Retina (tissue), 1 donor: ENCODE data around the gene PPP2R2D.
"Not testable (repeated sequence)": the region's sequence is repeated elsewhere in the genome, so short reads cannot be mapped to it uniquely, and the experiment has no call there.

Experiments used
- DNase-seq: peaks from one replicate; pipeline ENCODE4 v3.0.0-alpha.2; 2016

PPP2R2D gene

DNA sequence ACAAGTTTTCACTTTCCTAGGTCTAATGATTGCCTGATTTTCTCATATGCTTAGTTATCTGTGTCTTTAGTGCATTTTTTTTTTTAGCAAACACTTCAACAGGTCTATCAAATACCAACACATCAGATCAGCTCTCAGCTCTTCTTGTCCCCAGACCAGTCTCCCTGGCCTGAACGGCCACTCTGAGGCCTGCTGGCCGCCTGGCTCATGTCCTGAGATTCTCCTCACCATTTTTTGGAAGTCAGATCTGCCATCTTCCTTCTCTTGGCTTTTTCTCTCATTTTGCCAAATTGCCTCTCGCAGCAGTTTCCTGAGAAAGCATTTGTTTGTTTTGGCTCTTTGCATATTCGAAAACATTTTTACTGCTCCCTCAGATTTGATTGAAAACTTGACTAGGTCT is 29.3 kb downstream of the PPP2R2D start:
- DNase-seq: no peak

DNA sequence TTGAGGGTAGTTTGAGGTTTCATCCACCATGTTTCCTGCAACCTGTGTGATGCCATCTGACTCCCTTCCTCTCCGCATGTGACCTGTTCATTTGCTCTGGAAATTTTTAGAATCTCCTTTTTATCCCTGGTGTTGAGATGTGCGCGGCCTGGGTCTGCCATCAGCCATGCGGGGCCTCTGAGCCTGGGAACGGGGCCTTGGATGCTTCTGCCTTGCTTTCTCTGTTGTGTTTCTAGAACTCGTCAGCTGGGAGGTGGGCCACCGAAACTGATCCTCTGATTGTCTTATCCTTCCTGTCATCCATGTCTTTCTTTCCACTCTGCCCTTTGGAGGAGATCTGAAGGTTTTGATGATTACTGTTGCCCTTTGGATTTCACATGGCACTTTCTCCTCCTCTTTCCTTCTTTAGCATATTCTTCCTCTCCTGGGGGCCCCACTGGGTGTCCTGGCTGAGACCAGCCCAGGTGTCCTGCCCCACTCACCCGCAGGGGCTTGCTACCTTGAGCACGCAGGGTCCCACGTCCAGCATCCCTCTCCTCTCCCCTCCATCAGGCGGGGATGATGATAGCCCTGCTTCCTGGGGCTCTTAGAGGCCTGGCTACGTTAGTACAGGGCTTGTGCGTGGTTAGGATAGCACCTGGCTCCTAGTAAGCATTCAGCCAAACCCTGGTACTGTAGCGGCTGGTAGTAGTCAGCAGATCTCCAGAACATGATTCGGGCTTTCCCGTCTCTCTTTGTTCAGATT is 29.9 kb downstream of the PPP2R2D start:
- DNase-seq: no peak

DNA sequence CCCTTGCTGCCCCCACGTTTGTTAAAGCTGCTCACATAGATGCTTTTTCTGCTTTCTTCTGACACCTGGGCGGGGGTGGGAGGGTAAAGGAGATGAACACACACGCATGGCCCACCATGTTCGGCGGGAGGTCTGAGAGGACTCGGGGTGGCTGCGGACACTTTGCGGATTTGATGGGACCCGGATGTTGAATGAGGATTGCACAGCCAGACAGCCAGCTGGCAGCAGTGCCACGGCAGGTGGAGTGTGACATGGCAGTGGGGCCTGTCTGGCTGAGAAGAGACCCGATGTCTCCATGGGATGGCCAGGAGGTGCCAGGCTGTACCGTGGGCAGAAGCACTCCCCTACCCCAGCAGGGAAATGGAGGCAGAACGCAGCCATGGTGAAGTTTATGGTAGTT is 31.2 kb downstream of the PPP2R2D start:
- no peak for DNase-seq

DNA sequence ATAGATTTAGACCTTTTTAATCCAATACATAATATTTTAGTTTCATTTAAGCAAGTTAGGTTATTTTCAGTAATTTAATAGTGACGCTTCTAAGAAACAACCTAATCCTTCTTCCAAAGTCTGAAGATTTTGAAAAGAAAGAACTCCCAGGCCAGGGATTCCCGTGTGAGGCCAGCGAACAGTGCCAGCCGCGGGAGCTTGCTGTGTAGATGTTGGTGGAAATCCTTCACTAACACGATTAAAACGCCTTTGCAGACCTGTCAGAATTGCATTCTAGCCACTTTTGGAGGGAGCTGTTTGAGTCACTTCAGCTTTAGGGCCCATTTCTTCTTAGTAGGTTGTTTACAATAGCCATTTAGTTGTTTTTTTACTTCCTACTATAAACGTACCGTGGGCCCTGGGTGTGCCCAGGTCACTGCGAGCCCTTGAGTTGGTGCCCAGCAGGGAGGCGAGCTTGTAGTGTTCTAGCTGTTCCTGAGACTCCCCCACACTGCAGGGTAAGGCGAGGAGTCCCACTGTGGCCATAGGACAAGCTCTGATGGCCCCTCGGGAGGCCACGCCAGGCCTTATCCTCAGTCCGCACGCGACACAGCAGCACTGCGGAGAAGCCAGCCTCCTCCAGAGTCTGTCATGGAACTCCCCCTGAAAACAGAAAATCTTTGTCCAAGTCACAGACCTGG is 32.3 kb downstream of the PPP2R2D start:
- DNase-seq: no peak

DNA sequence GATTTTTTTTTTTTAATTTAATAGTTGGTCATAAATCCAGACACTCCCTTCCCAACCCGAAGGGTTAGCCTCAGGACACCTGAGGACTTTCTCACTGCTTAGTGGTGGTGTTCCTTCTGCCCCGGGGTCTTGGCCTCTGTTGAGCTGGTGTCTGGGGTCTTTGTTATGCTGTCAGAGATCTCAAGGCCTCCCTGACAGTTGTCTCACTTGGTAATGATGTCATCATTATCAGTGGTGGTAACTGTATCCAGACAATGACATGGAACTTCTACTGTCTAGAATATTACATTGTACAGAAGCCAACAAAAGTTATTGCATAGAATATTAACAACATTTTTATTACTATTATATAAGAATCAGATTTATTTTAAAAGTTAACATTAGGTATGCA is 32.9 kb downstream of the PPP2R2D start:
- DNase-seq: no peak

DNA sequence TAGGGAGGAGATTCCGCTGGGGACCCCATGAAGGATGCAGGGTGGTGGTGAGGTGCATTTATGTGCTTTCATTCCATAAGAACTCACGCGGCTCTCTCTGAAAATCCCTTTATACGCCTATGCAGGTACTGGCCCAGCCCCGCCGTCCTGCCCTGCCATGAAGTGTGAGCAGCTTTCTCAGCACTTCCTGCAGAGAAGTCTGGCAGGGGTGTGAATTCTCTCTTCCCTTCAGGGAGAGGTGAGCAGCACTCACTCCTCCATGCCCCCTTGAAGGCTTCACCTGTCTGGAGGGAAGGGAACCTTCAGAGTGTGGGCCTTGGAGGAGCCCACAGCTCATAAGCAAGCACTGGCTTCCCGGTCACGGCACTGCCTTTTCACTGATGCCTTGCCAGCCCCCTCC is 34.0 kb downstream of the PPP2R2D start:
- no peak for DNase-seq

DNA sequence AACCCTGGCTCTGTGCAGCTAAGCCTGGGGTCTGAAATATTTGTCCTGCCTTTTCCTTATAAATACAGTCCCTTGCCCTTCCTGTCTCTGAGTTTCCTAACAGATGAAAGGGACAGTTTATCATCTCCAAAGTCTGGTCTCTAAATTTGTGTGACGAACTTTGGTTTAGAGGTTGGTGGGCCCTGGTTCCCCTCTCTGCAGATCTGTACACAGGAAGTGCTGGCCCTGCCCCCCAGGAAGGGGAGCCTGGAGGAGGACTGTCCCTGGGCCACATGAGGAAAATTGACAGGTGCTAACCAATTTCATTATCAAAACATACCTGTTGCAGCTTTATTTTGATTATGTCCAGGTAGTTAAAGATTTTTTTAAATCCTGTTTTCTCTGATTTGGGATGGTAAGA is 34.5 kb downstream of the PPP2R2D start:
- DNase-seq: no peak

DNA sequence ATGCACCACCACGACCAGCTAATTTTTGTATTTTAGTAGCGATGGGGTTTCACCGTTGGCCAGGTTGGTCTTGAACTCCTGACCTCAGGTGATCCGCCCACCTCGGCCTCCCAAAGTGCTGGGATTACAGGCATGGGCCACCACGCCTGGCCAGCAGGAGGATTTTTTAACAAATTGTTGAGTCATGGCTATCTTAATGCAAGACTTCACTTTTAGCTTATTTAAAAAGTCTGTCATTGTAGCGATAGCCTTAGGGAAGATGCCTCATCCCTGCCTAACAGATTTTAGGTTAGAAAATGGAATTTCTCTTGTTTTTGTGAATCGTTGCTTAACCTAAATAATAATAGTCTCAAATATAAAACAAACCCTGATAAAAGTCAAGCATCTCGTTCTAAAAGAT is 35.5 kb downstream of the PPP2R2D start:
- no peak for DNase-seq

DNA sequence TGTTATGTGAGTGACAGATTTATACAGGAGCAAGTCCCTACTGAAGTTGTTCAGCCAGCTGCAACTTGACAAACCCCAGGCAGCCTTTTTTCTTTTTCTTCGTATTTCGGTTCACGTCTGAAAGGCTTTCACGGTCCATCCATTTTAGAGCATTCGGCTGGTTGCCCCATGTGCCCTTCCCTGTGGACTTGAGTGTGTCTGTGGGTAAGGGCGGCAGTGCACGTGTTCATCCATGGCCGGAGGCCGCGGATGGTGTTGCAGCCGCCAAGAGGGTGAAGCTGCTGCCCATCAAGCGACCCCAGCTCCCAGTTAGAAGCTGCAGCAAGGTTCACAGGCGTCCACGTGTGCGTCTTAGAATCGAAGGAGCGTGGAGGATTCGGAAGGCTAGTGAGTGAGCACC is 35.9 kb downstream of the PPP2R2D start:
- DNase-seq: no peak

DNA sequence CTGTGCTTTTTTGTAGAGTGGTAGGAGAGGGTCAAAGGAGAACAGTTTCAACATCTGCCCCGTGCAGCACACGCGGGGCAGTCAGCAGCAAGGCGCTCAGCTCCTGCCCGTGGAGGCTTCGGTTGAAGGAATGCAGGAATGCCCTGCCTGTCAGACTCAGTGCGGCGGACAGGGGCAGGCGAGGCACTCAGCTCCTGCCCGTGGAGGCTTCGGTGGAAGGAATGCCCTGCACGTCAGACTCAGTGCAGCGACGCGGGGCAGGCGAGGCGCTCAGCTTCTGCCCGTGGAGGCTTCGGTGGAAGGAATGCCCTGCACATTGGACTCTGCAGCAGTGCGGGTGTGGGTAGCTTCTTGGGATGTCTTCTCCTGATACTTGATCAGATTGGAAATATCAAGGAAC is 37.0 kb downstream of the PPP2R2D start:
- DNase-seq: no peak

DNA sequence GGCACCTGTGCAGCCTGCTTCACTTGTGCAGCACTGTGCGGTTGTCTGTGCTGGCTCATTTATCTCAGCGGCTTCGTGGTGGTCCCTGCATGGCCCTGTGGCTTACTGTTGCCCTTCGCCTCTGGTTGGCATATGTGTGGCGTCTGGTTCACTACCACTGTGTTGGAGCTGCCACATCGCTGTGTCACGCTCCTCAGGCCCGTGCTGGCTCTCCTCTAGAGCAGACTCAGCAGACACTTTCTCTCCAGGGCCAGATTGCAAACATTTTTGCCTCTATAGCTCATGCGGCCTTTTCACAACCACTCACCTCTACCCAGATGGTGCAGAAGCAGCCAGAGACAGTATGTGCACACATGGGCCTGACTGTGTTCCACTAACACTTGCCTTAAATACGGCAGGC is 37.9 kb downstream of the PPP2R2D start:
- no peak for DNase-seq

DNA sequence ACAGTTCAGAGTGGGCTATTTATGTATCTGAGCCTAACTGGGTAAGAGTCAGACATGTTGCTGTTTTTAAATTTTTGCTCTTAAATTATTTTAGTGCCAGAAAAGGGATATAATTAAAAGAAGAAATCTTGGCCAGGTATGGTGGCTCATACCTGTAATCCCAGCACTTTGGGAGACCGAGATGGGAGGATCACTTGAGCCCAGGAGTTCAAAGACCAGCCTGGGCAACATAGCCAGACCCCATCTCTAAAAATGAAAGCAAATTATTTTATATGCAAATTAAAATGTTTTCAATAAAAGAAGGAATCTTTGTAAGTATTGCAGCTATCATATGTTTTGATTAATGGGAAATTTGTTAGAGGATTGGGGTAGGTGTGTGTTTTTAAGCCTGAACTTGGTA is 41.6 kb downstream of the PPP2R2D start:
- DNase-seq: no peak

DNA sequence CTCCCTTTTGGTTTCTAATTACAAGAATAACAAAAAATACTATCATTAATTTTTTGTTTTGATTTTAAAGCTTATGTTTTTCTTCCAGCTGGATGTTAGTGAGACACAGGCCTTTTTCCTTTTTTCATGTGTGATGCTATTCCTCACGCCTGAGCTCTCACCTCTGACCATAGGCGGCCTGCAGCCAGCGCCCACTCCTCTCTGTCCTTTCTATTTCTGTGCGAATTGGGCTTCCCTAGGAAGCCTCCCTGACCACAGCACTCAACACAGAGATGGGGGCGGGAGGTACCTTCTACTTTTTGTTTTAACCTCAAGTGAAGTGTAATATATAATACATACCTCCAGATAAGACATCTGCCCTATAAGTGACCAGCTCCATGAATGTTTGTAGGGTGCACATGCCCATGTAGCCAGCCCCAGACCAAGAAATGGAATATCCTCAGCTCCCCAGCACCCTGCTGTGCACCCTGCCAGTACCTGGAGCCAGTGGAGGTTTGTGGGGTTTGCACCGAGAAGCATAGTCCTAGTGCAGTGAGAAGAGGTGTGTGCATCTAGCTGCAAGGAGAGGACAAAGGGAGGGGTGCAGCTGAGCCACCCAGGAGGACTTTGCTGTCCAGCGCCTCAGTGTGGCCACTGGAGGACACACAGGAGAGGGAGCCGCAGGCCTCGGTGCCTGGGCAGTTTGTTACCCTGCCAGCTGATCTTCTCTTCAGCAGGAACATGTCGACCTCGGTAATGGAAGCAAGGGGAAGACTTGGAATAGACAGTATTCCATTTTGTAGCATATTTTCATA is 42.4 kb downstream of the PPP2R2D start:
- DNase-seq: no peak

DNA sequence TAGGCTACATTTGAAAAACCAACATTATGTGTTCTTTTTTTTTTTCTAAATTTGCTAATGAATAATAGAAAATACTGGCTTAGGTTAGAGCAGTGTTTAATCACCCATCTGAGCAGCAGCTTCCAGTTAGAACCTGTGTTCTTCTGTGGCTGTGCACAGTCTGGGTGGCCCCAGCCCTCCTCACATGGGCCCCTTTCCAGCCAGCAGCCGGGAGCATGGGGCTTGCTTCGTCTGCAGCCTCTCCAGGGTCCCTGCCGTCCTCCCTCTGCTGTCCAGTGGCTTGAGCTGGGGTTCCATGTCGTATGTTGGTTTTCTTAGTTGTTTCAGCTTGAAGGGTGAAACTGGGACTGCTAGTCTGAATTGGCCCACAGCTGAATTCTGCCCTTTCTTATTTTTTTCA is 43.6 kb downstream of the PPP2R2D start:
- no peak for DNase-seq

DNA sequence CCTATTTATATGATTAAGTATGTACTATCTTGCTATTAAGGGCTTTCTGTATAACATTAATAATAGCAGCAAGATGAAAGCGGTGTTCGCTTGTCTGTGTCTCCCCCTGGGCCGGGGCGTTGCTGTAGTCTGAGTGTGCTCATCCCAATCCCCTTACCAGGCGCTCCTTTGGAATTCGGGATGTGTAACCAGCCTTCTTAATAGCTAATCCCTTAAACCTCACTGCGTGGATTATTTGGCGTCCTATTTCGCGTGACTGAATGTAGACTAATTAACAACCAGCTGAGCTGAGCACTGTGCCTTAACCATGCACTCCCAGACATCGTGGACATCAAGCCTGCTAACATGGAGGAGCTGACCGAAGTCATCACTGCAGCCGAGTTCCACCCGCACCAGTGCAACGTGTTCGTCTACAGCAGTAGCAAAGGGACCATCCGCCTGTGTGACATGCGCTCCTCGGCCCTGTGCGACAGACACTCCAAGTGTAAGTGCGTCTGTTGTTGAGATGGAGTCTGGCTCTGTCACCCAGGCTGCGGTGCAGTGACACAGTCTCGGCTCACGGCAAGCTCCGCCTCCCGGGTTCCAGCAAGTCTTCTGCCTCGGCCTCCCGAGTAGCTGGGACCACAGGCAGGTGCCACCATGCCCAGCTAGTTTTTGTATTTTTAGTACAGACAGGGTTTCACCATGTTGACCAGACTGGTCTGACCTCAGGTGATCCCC is 44.3 kb downstream of the PPP2R2D start:
- DNase-seq: no peak

DNA sequence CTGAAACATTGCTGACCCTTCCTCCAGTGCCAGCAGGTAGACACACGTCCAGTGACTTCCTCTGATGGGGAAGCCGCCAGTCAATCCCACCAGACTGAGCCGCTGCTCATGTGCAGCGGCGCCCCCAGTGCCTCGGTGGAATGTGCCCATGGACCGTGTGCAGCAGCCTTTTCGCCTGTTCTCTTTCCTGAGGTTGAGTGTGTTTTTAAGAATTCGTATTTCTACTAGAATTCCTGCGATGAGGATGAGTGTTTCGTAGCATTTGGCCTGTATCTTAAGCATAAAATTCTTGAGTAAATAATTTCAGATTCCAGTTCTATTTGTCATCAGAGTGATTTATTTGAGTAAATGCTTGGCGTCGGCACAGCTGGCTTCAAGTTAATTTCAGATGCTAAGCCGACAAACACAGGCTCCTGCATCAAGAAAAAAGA is 45.5 kb downstream of the PPP2R2D start:
- DNase-seq: no peak

DNA sequence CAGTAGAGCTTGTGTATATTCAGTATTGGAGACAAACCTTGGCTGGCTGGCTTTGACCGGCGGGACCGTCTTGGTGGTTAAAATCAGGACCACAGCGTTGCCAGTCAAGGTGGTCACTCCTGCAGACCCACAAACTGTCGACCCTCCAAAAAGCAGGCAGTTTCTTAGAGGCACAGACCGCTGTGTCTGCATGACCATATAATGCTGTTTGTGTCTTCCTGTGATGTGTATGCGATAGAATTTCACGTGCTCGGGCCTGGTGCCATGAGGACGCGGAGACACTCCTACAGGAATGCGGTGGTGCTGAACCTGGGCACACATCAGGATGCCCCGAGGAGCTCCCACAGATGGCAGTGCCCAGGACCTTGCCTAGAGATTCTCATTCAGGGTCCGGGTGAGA is 46.1 kb downstream of the PPP2R2D start:
- DNase-seq: no peak

DNA sequence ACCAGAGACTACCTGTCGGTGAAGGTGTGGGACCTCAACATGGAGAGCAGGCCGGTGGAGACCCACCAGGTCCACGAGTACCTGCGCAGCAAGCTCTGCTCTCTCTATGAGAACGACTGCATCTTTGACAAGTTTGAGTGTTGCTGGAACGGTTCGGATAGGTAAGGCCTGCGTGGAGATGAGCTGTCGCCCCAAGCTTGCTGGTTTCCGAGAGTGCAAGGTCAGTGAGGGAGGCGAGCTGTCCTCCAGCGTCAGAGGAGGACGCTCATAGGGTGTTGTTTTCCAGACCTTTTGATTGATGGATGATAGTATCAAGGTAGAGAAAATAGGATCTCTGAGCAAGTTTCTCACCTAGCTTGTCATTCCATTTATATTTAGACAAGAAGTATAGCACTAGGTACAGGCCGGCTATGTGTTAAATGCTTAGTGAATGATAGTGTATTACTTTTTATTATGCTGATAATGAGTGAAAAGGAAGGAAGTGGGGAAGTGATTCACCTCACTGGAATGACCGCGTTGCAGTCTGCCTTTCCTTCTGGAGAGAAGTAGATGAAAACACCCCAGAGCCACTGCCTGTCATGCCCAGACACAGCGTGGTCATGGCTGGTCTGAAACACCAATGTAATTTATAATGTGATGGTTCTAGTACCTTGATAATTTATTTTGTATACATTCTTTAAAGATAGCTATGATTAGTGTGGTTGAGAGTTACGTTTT is 47.0 kb downstream of the PPP2R2D start:
- DNase-seq: no peak

DNA sequence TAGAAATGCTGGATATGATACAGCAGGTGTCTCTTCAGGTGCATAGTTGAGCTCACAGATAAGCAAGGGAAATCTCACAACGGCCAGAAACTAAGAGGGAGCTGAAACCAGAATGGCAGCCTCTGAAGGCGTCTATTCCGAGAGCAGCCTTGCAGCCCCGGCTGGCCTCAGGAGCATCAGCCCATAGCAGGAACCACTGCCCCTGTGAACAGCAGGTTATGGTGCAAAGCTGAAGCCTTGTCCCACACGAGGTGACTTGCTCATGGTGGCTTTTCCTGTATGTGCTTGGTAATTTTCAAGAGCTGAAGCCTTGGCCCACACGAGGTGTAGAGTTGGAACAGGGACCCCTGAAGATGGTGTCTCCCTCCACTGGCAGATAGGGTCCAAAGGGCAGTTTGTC is 47.7 kb downstream of the PPP2R2D start:
- DNase-seq: no peak

DNA sequence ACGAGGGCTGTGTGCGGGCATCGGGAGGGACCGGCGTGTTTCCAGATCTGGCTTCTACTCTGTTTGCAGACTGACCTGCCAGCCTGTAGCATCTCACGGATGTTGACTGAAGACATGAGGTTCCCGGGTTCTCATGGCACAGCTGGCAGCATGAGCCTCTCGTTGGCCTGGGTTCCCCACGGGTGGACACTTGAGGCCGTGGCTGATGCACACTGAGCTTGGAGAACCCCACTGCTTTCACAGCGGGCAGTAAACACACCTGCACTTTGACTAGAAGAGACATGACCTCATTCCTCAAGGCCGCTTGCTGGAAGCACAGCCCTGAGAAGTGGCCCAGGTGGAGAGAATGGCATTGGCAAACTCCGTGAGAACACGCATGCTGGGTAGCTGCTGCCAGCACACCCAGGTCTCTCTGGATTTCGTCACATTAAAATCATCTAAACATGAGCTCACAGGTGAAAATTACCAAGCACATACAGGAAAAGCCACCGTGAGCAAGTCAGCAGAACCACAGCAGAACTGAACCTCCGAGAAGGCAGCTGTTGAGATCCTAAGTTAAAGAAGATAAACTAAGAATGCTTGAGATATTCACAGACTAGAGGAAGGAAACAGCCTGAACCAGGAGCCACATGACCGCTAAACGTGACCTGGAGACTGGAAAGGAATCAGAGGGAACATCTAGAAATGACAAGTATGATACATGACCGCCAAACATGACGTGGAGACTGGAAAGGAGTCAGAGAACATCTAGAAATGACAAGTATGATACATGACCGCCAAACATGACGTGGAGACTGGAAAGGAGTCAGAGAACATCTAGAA is 48.4 kb downstream of the PPP2R2D start:
- no peak for DNase-seq

DNA sequence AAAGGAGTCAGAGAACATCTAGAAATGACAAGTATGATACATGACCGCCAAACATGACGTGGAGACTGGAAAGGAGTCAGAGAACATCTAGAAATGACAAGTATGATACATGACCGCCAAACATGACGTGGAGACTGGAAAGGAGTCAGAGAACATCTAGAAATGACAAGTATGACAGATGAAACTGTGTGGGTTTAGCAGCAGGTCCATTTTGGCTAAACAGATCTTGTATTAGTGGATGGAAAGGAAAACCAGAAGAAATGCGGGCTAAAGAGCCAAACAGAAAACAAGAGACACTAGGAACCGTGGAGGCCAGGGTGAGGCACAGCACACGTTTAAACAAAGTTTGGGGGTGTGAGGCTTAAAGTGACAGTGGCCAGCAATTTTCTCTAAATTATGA is 49.1 kb downstream of the PPP2R2D start:
- DNase-seq: not testable (repeated sequence)
